Brain pericyte (primary cell): ENCODE measurements around the gene PLA2G2A.

ENCODE experiments used
- DNase-seq: peaks from one replicate; pipeline ENCODE4 v3.0.0-alpha.2; 2012; ENCODE audit warnings: low read depth, low spot score

PLA2G2A gene

DNA sequence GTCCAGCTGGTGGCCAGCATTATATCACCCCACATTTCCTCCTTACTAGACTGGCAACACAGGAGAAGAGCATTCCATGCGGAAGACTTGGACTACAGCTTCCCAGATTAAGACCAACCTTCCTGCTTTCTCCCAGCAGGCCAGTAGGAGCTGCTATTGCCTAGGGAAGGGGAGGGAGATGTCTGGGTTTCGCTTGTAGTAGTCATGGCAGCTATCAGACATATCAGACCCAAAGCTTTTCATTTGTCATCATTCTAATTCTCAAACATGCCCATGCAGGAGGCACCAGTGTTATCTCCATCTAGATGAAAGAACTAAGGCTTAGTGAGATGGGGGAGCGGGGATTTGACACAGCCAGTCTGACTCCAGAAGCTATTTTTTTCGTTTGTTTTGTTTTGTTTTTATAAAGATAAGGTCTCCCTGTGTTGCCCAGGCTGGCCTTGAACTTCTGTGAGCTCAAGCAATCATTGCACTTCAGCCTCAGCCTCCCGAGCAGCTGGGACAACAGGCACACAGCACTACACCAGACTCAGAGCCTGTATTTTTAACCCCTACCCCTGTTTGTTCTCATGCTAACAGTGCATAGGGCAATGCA is 4.5 kb downstream of the PLA2G2A start:
- no peak for DNase-seq

DNA sequence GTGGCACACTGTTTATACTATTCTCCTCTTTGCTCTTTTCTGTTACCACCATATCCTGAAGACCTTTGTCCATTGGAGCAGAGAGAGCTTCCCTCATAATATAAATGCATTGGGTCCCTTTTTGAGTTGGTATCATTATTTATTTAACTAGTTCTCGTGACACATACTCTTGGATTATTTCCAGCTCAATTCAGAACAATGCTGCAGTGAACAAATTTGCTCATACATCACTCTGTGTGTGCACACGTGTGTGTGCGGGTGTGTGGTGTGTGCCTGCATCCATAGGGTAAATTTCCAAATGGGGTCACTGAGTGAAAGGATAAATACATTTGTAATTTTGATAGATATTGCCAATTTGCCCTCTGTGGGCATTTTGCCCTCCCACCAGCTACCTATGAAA is 5.8 kb downstream of the PLA2G2A start:
- DNase-seq, result no peak

DNA sequence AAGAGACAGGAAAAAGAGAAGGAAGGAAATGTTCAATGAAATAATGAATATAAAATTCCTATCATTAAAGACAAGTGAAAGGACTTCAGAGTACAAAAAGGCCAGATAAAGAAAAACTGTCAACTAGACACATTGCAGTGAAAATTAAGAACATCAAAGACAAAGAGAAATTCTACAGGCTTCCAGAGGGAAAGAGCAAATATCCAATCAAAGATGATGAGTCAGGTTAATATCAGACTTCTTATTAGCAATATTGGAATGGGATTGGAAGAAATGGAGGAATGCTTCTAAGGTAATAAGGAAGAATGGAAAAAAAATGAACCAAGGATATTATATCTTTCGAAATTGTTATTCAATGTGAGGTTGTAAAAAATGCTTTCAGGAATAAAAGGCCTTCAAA is 7.8 kb downstream of the PLA2G2A start:
- DNase-seq, result no peak

DNA sequence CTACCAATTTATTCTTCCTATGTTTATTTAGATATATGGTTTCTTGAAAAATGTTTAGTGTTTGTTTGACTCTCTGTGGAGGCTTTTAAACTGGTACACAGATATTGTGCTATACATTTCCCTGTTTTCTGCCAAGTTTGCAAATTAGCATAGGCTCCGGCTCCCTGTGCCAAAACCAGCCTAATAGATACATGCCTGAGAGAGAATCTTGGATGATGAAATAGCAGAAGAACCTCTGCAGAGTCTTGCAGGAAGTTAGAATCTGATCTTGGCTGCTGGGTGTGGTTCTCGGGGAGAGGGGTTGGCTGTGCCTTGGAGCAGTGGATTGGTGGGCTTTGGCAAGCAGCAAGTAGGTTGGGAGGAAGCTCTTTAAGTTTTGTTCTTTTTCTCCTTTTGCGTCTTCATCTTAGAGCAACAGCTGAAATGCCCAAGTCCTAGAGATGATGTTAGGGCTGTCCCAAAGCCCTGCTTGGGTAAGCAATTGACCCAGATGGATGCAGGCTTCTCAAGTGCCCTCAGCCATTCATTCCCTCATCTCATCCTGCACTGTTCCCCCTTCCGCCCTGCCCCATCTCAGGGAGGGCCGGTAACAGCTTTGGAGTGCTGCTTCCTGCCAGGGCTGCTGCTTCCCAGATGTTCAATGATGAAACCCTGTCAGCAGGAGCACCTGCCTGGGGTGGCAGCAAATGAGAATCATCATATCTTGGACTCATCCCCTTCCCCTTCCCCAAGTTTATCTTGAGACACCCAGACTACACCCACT is 9.3 kb downstream of the PLA2G2A start:
- DNase-seq, result no peak

DNA sequence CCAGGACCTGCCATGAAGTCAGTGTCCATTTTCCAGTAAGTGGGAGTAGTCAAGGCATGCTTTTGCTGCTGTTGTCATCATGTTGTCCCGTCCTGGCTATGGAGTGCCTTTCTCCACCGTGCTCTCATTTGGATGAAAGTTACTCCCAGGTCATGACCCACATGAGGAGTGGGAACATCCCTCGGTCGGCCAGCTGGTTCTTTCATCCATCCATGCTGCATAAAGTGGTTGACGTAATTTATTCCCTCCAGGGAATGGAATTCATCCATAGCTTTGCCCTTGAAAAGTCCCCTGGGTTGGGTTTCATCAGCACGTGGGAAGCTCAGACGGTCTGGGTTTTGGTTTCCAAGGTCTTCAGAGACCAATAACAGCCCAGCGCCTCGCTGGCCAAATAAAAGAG is 11.6 kb downstream of the PLA2G2A start:
- no peak for DNase-seq

DNA sequence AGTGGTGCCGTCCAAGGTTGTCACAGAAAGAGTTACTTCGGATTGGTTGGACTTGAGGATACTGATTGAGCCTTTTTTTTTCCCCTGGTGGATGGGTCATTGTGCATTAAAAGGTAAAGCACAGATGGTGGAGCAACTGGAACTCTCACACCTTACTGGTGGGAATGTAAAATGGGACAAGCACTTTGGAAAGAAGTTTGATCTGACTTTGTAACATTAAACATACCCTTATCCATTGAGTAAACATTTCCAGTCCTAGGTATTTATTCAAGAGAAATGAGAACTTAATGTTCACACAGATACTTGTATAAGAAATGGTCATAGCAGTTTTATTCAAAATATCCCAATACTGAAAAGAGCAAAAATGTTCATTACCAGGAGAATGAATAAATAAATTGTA is 14.9 kb downstream of the PLA2G2A start:
- DNase-seq, result no peak

DNA sequence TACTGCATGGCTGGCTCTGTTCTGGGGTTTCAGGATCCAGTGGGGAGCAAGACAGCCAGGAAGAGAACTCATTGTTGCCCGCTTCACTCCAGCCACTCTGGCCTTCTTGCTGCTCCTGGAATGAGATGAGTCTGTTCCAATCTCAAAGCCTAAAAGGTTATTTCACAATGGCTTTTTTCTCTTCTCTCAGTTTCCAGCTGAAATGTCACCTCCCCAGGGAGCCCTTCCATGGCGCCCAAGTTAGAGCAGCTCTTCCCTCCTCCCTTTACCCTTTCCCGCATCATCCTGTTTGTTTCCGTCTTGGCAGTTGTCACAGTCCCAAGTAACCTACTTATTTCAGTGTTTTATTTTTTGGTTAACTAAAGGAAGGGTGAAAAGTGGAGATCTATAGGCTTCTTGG is 15.8 kb downstream of the PLA2G2A start:
- DNase-seq, result no peak

DNA sequence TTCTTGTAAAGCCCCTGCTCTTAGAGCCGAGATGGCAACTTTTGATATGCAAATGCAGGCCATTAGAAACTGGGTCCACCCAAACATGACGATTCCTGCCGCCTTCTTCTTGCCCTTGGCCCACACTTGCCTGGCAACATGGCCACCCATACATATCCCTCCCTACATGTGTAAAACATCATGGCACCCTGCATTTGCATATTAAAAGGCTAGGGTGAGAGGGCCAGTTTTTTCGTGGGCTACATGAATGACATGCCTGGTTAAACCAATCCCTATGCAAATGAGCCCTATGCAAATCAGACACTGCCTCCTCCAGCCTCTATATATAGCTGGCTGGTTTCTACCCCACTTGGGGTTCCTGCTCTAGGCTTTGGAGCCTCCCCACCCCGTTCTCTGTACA is 18.8 kb downstream of the PLA2G2A start:
- DNase-seq, result no peak

DNA sequence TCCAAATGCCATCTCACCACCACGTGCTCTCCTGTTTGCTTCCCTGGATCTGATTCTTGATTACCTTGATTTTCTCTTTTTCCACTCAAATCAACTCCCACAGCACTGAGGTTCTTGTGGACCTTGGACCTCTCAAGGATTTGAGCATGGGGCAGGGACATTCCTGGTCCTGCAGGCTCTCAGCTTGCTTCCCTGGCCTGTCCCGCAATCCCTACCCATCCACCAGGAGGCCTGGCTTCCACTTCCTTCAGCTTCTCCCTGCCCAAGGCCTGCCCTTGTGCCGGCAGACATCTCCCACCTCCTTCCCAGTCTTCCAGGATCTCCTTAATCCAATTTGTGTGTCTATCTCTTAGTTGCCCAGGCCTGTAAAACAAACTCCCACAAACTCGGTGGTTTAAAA is 21.6 kb downstream of the PLA2G2A start:
- no peak for DNase-seq

DNA sequence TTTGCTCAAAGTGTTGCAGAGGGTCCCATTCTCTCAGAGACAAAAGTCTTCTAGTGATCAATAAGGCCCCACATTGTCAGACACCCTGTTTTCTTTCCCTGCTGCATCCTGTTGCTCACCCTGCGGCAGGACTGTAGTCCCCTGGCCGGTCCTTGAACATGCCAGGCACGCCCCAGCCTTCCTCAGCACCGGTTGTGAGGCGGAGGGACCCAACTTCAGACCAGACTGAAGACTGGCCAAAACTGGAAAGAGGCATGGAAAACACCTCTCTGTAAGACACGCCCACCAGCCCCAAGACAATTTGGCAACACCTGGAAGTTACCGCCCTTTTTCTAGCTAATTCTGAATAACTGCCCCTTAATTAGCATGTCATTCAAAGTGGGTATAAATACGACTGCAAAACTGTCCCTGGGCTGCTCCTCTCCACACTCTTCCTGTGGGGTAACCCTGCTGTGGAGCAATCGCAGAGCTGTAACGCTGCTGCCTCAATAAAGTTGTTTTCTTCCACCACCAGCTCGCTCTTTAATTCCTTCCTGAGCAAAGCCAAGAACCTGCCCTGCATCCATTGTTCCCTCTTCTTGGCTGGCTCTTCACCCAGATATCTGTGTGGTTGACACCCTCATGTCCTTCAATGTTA is 23.8 kb downstream of the PLA2G2A start:
- no peak for DNase-seq

DNA sequence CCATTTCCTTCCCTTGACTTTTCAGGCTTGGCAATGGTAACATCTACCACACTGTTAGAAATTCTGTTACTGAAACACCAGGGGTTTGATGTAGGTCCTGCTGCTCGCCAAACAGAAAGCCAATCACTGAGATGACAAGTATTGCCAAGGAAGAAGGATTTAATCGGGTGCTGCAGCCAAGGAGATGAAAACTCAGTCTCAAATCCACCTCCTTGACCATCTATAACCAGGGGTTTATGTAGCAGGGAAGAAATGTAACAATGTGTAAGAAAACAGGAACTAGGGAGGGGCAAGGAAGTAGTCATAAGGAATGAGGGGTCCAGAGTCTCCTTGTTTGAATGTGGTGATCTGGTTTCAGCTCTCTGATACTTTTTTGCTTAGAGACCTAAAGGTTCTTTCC is 25.4 kb downstream of the PLA2G2A start:
- no peak for DNase-seq

DNA sequence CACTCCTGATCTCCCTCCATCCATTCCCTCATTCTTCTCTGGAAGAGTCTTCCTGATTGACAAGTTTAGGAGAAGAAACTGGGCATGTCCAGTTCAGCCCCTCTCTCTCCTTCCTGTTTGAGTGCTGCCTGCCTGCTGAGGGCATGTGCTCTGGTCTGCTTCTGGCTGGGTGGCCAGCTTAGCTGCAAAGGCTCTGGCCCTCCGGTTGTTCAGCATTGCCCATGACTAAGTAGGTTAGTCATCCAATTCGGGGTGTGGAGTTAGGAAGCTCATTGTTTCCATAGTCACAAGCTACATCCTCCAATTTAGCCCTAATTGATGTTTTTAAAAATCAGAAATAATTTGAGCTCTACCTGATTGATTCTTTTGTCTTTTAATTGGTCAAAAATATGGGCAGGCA is 30.4 kb downstream of the PLA2G2A start:
- DNase-seq, result no peak

DNA sequence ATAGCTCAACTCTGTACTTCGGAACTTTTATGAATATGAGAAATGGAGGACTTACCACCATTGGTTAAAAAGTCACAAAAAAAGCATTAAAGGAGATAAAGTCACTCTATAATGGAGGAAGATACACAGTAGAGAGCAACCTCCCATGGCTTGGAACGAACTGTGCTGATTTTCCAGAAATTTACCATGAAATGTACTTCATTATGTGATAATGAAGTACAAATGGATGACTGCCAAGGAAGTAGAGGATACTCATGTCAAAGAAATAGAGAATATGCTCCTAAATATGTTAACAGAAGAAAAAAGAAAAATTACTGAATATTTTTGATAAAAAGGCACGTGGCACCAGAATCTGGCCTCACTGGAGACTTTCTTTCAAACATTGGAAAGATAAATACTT is 32.4 kb downstream of the PLA2G2A start:
- no peak for DNase-seq

DNA sequence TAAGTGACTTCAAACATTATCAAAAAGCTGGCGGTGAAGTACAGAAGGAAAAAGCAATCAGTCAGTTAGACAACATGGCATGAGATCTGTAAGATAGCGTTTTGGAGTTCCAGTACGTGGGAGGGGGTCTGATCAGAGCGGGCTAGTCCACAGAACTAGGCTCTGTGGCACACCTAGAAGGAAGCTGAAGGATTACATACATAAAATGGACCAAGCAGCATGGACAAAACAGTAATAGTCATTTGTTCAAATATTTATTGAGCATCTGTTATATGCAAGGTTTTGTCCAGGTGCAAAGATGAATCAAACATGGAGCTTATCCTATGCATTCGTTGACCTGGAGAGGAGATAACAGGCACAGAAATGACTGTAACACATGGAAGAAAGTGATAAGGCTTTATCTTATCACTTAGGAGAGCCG is 33.1 kb downstream of the PLA2G2A start:
- DNase-seq, result no peak

DNA sequence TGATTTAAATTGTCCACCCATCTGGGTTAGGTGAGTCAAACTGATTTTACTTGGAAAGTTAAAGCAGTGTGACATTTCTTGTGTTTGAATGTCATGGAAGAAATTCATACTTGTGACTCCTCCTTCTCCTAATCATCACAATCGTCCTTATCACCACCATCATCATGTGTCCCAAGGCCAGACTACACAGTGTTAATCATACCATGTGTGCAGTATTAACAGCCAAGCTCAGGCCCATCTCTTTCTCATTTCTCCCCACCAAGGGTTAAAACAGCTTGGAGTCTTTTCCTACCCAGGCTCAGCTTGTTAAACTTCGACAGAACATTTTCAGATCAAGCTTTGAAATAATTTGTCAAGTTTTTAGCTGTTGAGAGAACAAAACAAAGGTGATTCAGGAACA is 33.5 kb downstream of the PLA2G2A start:
- DNase-seq, result no peak

DNA sequence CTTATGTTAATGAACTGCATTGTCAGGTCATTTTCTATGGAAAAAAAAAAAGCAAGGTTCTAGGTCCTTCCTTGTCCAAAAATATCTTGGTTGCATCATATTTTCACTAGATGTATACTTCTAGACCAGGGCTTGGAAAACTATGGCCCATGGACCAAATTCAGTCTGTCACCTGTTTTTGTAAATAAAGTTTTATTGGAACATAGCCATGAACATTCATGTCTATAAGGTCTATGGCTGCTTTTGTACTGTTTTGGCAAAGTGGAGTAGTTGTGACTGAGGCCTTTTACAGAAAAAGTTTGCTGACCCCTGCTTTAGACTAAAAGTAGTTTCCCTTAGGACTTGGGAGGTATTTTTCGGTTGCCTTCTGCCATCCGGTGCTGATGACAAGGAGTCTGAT is 36.8 kb downstream of the PLA2G2A start:
- DNase-seq, result no peak

DNA sequence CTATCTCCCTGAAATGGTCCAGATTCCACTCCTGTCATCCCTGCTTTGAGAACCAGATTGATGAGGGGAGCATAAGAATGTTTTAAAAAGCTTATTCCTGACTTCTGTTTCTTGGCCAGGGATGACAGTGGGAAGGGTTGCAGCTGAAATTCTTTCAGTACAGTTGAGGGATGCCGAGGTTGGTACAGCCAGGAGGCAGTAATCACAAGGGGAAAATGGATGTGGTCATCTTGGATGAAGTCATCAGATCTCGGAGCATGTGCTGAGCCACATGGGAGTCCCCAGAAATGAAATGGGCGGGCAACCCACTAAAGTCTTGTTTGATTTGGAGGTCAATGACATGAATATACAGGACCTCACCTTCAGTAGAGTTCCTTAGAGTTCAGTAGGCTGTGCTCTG is 37.3 kb downstream of the PLA2G2A start:
- no peak for DNase-seq

DNA sequence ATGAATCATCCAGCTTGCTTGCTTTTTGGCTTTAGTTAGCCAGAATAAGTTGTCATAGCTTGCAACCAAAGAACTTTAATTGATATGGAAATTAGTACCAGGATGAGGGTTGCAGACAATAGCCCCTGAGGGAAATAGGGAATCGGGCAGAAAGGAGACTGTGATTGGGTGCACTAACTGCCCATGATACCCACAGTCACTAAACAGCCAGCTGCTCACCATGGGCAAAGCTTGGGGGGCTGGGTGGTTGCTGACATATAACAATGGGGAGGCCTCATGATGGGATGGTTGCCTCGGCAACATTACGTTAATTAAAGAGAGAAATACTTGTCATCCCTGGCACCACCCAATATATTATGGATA is 38.2 kb downstream of the PLA2G2A start:
- DNase-seq, result no peak

DNA sequence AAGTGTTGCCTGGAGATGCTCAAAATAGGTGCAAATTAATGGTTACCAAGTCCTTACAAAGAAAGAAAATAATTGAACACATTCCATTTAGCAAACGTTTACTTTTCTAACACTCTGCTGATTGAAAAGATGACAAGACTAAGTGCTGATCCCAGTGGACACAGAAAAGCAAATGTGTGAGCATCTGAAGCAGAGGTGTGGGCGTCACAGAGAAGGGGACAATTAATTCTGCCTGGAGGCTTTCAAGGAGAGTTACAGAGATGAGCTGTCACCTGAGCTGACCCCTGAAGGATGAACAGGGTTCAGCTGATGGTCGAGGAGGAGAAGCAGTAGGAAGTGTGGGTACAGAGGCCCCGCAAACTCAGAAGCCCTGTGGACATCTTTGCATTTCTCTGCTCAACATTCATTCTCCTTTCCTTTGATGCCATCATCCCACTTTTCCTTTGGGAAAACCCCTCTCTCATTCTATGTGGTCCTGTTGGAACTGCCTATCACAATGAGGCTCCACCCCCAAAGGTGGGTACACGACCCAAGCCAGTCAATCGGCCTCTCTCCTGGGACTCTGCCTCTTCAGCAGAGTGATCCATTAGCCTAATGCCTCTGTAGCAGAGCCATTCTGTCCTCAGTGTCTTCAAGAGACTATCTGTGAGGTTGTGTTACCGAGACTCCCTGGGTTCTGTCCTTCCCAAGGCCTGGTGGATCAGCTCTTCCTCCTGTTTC is 38.8 kb downstream of the PLA2G2A start:
- no peak for DNase-seq

DNA sequence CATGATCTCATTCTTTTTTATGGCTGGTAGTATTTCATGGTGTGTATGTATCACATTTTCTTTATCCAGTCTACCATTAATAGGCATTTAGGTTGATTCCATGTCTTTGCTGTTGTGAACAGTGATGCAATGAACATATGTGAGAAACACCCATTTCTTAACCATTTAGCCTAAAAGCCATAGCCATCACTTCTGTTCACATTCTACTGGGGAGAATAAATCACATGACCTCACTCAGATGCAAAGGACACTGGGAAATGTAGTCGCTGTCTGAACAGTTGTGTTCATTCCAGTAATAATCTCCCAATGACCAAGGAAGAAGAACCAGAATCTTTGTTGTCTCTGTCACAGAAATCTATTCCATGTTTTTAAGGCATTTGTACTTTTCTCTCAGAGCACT is 40.9 kb downstream of the PLA2G2A start:
- no peak for DNase-seq

DNA sequence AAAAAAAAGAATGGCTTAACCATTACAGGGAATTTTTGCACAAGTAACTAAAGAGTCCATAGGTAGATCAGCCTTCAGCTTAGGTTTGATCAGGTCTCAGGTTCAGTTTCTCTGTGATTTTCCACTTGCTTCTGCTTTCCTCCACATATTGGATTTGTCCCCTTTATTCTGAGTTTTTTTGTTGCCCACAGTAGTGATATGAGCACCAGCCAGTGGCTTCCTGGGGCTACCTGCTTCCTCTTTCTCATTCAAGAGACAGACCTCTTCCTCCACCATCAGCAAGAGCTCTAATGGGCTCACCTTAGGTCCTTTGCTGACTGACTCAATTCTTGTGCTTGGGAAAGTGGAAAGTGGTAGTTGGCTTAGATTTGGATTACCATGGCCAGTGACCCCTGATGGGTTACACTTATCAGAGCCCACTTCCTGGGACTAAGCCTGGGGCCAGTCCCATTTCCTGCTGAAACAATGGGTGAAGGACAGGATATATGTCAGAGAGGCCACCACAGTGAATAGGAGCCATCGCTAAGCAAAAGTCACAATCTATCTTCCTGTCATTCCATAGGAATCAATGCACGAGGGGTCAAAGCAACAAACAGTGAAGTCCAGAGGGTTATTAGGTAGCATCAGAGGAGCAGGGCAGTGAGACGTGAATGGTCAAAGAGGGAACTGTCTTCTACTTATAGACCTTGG is 43.2 kb downstream of the PLA2G2A start:
- DNase-seq, result no peak

DNA sequence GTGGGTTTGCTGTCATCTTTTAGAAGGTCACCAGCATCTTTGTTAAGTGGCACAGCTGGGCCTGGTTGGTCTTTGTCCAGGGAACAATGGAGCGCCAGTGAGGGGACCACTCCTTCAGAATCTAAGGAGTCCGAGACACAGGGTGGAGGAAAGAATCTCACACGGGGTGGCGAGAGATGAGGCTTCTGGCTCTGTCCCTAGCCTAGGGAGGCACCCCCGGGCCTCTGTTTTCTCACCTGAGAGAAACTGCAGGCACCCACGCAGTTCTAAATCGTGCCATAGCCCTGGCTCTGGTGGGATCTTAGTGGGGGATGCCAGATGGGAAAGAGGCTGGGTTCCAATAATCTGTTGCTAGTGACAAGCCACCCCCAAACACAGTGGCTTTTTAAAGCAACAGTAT is 45.1 kb downstream of the PLA2G2A start:
- no peak for DNase-seq
